GM19239 (cell line): Measurements from ENCODE around the gene COX20.
A peak's percentile ranks its signal among the peaks of the same experiment; 100 is the strongest.
"Not testable (repeated sequence)": the region's sequence is repeated elsewhere in the genome, so short reads cannot be mapped to it uniquely, and the experiment has no call there.

ENCODE experiments used
- DNase-seq: peaks from one replicate; pipeline ENCODE4 v3.0.0; 2011; ENCODE audit warnings: low spot score; ENCODE audit not compliant: insufficient read length
- FAIRE-seq: peaks from 2 replicates; lab custom pipeline; 2011; peaks lifted over from hg19 to GRCh38; lab: Jason Lieb, UNC

Gene COX20, protein sequence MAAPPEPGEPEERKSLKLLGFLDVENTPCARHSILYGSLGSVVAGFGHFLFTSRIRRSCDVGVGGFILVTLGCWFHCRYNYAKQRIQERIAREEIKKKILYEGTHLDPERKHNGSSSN

DNA sequence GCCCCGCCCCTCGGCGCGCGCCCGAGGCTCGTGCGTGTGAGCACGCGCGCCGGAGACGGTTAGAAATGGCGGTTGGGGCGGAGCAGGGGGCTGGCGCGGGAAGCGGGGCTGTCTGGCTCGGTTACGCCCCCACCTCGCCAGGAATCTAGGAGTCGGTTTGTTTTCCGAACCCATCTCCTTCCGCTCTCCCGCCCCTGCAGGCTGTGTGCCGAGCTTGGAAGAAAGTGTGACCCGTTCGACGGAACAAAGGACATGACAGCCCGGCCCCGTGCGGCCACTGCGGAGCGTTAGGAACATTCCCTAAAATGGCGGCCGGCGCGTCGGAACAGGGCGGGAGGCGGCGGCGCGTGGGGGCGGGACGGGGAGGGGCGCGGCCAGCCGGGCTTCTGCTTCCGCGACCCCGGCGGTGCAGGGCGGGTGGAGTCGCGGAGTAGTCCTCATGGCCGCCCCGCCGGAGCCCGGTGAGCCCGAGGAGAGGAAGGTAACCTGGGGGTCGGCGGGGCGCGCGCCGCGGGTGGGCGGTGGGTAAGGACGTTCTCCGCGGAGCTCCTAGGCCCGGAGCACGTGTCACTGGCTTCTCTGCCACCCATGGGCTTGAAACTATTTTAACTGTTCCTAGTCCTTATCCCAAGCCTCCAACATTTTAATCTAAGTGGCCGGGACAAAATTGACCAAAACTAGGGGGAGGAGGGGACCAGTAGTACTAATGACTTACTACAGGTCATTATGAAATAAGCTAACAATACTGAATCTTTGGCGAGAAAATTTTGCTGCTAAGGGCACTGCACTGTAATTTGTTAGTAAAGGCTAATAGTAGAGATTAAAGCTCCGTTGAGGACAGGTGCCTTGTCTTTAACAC, at the start of gene COX20:
Gene COX20, plus strand, starts transcription at position 383 of the 859 bp plus-strand sequence. Its CDS starts 57 bp downstream, at position 440.
- FAIRE-seq (peak; percentile 8), DNase-seq (peak; percentile 59)

DNA sequence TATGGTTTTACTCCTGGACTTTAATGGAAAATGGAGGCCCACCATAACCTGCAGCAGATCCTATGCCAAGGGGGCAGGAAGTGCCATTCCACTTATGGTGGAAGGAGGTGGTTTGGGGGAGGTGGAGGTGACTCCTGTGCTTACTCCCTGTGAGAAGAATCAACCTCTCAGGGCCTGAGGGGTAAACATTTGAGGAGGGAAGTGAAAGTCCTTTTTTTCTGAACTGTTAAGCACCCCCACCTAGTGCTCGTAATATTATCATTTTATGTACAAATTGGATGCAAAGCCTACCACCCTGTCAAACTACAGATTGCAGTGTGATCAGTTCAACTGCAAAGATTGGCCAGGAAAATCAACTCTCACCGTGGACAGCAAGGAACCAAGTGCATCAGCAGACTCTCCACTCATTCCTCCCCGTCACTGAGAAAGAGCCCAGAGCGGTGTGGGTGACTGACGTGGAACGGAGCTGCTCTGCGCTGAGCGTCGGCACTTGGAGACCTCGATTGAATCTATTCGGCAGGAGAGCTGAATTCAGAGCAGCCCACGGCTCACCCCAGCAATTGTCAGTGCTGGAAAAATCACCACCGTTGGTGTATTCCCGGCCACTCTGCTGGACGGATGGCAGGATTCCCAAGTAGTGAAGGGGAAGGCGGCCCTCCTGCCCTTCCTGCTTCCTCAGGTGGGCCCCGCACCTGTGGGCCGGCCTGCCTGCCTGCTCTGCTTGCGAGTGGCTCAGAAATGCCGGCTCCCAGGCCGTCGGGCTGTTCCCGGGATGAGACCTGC, 46.8 kb upstream of the COX20 start:
- FAIRE-seq (no peak), DNase-seq (no peak)

DNA sequence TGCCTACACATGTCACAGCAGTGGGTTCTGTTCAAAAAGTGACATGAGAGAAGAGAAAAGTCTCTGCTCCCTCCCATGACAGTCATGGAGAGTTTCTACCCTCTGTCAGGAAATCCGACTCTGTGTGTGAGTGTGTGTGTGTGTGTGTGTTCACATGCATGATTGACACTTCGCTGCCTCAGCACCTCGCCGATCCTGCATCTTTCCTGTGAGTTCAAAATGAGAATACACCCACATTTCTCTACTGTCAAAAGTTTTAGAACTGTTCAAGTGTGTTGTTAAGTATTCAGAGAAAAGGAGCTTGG, 46.2 kb upstream of the COX20 start:
- FAIRE-seq (no peak), DNase-seq (no peak)

DNA sequence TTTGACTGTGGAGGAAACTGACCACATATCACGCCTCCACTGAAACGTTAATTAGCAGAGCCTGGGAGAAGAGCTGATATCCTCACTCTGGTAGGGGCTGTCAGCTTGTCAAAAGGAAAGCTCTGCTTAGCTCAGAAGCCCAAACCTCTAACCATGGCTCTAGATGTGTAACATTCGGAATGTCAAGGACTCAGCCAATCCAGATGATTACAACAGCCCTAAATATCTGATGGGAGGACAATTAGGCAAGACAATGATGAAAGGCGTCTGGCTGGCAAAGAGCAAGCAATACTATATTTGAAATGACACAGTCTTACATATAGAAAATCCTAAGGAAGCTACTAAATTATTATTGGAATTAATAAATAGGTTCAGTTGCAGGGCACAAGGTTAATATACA, 45.7 kb upstream of the COX20 start:
- FAIRE-seq (no peak), DNase-seq (no peak)

DNA sequence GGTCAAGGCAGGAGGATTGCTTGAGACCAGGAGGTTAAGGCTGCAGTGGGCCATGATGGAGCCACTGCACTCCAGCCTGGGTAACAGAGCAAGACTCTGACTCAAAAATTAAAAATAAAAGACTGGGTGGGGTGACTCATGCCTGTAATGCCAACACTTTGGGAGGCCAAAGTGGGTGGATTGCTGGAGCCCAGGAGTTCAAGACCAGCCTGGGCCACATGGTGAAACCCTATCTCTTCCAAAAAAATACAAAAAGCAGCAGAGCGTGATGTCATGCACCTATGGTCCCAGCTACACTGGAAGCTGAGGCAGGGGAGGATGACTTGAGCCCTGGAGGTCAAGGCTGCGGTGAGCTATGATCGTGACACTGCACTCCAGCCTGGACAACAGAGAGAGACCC, 44.4 kb upstream of the COX20 start:
- FAIRE-seq (no peak), DNase-seq (no peak)

DNA sequence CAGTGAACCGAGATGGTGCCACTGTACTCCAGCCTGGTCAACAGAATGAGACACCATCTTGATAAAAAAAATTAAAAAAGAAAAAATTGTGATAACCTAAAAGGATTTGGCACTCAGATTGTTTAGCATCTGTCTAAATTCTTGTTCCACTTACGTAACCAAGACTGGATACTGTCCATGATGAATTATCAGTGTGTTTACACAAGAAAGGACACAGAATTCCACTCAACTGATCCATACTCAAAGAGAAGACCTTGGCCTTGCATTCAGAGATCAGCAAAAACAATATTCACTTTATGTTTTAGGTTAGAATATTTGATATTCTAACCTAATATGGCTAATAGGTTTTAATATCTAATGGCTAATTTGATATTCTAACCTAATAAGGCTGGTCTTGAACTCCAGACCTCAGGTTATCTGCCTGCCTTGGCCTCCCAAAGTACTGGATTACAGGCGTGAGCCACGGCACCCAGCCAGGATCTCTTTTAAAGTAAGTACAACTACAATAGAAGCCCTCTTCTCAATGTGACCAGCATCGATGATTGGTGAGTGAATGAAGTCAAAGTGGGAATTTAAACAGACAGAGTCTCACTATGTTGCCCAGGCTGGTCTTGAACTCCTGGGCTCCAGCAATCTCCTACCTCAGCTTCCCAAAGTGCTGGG, 43.1 kb upstream of the COX20 start:
- DNase-seq (no peak), FAIRE-seq (no peak)

DNA sequence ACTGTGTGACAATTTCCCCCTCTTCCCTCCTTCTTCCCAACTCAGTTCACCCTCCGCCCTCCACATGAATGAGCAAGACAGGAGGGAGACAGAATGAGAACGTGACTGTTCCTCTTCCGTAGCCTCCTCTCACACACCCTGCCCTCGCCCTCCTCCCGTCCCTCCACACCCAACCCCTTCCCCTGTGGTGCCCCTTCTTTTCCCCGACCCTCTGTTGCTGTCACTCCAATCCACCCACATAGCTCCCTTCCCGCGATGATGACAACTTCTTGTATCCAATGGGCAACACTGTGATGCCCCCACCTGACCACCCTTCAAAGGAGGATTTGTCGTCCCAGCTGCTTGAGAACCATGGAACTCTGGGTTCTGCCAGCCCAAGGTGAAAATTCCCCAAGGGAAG, 41.4 kb upstream of the COX20 start:
- FAIRE-seq (no peak), DNase-seq (no peak)

DNA sequence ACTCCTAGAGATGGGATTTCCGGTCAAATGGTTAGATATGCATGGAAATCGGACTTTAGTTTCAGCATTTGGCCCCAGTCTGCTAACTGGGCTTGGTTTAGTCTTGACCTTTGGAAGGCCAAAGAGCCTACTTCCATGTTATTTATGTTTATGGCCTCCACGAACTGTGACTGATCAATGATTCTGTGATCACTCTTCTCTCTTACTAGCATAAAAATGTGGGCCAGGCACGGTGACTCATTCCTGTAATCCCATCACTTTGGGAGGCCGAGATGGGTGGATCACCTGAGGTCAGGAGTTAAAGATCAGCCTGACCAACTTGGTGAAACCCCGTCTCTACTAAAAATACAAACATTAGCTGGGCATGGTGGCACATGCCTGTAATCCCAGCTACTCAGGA, 40.9 kb upstream of the COX20 start:
- not testable (repeated sequence) for FAIRE-seq, DNase-seq

DNA sequence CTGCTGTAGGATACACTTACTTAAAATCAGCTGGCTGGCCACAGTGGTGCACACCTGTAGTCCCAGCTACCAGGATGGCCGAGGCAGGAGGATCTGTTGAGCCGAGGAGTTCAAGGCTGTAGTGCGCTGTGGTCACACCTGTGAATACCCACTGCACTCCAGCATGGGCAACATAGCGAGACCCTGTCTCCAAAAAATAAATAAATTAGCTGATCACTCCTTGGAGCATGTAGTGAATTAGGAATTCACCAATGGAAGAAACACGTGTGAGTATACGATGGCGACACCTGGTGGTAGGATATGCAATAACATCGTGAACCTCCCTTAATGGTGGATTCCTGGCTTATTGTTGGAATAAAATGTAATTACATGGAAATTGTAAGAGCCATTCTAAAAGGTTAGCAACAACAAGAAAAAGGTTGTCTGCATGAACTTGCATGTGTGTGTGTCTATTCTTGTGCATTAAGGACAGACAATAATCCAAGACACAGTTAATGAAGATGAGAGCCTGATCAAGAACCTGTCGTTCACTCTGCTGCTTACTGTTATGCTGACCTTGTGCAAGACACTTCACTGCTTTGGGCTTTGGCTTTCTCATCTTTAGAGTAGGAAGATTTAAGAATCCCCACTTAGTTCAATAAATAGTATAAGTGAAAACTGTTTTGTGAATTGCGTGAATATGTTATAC, 38.6 kb upstream of the COX20 start:
- FAIRE-seq (peak; percentile 88), DNase-seq (peak; percentile 19)

DNA sequence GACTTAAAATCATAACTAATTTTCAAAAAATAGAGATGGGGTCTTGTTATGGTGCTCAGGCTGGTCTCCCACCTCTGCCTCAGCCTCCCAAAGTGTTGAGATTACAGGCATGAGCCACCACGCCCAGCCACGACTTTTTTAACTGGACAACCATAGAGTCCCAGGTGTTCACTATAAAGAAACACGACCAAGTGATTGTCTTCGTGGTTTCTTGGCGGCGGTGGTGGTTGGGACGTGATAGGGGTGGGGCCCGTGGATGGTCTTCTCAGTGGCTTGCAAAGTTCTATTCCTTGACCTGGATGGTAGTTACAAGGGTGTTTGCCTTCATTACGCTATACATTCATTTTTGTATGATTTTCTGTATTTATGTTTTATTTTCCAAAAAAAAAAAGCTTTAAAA, 34.6 kb upstream of the COX20 start:
- DNase-seq (no peak), FAIRE-seq (no peak)

DNA sequence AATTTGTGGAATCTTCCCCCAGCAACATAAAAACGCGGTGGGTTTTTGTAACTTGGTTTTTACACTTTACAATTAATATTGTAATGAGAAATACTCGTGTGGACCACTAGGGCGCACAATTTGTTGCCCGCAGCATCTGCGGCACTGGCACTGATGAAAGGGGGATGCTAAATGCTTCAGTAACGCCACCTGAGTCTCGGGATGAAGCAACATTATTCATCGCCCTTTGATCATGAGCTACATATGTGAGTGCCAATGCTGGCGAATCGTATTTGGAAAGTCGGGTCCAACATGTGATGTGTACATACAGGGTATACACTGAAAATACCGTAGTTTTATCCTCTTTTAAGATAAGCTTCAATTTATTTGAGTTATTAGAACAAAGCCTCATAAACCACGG, 34.2 kb upstream of the COX20 start:
- DNase-seq (peak; percentile 62), FAIRE-seq (no peak)

DNA sequence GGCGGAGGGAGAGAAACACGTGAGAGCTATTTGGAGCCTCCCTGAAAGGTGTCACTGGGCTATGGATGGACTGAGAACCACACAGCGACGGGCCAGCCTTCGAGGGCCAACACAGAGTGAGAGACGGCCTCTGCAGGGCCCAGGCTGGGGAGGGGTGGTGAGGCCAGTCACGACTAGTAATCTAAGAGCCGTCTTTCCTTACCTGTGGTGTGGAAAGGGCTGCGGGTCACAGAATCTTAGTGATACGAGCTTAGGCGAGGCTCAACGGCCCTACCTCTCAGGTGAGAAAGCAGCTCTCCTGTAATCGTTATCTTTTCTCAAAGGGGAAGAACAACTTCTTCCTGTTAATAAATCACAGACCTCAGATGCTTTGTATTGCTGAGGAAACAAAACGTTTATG, 33.4 kb upstream of the COX20 start:
- FAIRE-seq (no peak), DNase-seq (no peak)

DNA sequence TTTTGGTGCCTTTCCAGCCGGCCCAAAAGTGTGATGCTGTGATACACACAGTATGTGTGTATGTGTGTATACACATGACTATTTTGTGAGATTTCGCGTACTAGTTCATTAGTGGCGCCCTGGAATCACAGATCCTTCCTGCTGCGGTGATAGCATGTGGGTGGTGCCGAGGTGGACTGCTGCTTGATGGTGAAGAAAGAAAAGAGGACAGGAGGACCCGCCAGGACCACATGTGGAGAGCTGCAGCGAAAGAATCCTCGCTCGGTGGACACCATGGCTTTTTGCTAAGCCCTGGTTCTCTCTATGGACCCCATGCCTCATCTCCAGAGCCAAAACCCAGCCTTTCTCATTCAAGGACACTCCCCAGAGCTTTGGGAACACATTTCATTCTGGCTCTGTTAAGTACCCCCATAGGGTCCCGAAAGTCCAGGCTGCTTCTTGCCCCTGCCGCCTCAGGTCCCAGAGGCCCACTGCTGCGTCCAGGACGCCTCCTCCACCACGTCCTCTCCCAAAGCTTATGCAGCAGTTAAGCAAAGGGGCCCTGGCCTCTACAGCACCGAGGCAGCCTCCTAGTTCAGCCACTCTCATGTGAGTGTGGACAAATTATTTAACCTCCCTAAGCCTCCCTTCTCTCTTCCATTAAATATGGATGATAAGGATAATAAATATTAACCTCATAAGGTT, 32.8 kb upstream of the COX20 start:
- DNase-seq (no peak), FAIRE-seq (no peak)

DNA sequence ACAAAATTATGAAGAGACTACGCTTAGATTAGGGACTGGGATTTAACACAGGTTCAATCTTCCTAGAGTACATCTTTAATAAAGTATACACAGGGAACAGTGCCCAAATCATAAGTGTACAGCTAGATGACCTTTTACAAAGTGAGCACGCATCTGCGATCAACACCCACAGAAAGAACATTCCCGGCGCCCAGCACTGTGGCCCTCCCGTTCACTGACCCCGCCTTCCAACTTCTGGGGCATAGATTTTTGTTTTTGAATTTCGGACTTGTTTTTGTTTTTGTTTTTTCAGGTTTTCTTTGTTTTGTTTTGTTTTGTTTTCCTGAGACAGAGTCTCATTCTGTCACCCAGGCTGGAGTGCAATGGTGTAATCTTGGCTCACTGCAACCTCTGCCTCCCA, 30.6 kb upstream of the COX20 start:
- no peak for DNase-seq
- FAIRE-seq = no peak

DNA sequence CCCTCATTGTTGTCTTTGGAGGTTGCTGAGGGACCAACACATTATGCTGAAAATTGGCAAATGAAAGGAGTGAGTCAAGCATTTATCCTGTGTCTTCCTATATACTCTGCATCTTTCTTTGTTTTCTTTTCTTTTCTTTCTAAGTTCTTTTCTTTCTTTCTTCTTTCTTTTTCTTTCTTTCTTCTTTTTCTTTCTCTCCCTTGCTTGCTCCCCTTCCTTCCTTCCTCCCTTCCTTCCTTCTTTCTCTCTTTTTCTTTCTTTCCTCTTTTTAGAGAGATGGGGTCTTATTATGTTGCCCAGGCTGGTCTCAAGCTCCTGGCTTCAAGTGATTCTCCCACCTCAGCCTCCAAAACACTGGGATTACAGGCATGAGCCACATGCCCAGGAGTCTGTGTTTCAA, 28.3 kb upstream of the COX20 start:
- no peak for DNase-seq
- FAIRE-seq = no peak

DNA sequence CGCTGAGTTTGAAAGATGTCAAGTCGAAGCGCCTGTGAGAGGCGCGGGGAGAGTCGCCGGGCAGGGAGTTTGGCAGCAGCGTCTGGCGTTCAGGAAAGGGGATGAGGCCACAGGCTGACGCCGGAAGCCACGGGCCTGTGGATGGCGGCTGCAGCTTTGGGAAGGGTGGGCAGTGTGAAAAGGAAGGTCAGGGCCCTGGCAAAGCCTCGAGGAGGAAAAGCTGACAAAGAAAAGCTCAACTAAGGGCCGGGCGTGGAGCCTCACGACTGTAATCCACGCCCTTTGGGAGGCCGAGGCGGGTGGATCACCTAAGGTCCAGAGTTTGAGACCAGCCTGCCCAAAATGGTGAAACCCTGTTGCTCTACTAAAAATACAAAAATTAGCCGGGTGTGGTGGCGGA, 25.2 kb upstream of the COX20 start:
- FAIRE-seq (no peak), DNase-seq (no peak)

DNA sequence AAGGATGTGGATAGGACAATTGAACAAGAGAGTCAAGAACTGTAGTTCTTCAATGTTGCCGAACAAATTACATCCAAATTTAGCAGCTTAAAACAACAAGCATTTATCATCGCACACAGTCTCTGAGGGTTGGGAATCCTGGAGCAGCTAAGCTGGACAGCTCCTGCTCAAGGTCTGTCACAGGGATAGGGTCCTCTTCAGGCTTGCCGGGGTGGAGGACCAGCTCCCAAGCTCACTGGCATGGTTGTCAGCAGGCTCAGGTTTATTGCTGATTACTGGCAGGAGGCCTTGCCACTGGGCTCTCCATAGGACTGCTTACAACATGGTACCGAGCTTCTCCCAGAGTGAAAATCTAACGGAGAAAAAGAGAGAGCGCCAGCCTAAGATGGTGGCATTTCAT, 22.1 kb upstream of the COX20 start:
- DNase-seq (no peak), FAIRE-seq (no peak)

DNA sequence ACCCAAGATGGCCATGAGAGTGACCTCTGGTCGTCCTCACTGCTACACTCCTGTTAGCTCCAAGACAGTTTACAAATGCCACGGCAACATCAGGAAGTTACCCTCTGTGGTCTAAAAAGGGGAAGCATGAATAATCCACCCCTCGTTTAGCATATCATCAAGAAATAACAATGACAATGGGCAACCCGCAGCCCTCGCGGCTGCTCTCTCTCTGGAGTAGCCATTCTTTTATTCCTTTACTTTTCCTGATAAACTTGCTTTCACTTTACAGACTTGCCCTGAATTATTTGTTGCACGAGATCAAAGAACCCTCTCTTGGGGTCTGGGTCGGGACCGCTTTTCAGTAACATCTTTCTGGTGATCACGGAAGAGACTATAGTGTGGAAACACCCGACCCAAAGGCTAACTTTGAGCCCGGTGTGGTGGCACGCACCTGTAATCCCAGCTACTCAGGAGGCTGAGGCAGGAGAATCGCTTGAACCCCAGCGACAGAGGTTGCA, 19.8 kb upstream of the COX20 start:
- no peak for FAIRE-seq
- DNase-seq = no peak

DNA sequence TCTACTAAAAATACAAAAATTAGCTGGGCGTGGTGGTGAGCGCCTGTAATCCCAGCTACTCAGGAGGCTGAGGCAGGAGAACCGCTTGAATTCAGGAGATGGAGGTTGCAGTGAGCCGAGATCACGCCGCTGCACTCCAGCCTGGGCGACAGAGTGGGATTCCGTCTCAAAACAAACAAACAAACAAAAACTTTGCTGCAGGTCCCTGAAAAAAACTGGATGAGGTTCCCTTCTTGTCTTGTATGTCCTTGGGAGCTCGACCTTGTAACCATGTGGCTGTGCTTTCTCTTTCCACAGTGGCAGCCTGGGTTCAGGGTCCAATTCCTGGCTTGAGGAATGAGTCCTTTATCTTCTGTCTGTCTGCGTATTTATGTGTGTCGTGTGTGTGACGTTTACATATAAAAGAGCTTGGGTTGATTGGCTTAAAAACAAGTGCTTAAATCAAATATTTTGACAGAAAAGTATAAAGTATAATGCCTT, 18.0 kb upstream of the COX20 start:
- no peak for FAIRE-seq
- no peak for DNase-seq
